Endothelial cell of umbilical vein (primary cell): Measurements from ENCODE around the gene SMAP1. TPM values are rescaled to one million over a fixed set of nuclear protein-coding genes. Genes with fewer than 3 reads are reported as not detected.

Experiments
- BruUV-seq: library from RNA; stranded (reverse); fragments of 400-500 nt; replicated peaks from 2 replicates; lab custom pipeline; 2021; lab: Mats Ljungman, UMichigan
- CTCF ChIA-PET: fragments of 300-600, 350-600 bp; sonication (Branson Sonifier 250); formaldehyde crosslinking; loops from one replicate; lab custom pipeline; 2021; ENCODE audit warnings: antibody characterized with exemption, inconsistent platforms; lab: Charles Lee
- POLR2A ChIA-PET: fragments of 300-600, 350-600 bp; sonication (Branson Sonifier 250); formaldehyde crosslinking; loops from one replicate; lab custom pipeline; 2021; ENCODE audit warnings: antibody characterized with exemption, inconsistent platforms; lab: Charles Lee
- DNase-seq: peaks from one replicate; pipeline ENCODE4 v3.0.0-alpha.2; 2011; ENCODE audit warnings: low read depth, low spot score
- FAIRE-seq: peaks from 2 replicates; lab custom pipeline; 2011; peaks lifted over from hg19 to GRCh38; lab: Jason Lieb, UNC
- H2AFZ ChIP-seq: 2 replicates; pipeline ENCODE4 v1.6.0; 2012; ENCODE audit warnings: low read depth, low read length, control low read depth, inconsistent platforms
- H3K27ac ChIP-seq: 2 replicates; pipeline ENCODE4 v1.5.1; 2011; ENCODE audit warnings: low read depth, mild to moderate bottlenecking, control low read depth, low read length, moderate library complexity; ENCODE audit not compliant: insufficient read depth
- H3K27me3 ChIP-seq, 2 experiments: 2 replicates each; pipeline versions ENCODE4 v1.6.0 to v1.6.1; 2011; ENCODE audit warnings: low read length in 2 of 2, mixed read lengths in 1 of 2; ENCODE audit not compliant: control insufficient read depth in 2 of 2, insufficient read depth in 2 of 2
- H3K36me3 ChIP-seq, 2 experiments: 2 replicates in 1 of 2; 3 replicates in 1 of 2; pipeline ENCODE4 v1.5.1; 2011; ENCODE audit warnings: low read length in 2 of 2, mild to moderate bottlenecking in 1 of 2, moderate library complexity in 1 of 2; ENCODE audit not compliant: control insufficient read depth in 2 of 2, insufficient read depth in 2 of 2; ENCODE audit errors: extremely low read depth in 1 of 2
- H3K4me1 ChIP-seq: 3 replicates; pipeline ENCODE4 v1.5.1; 2011; ENCODE audit warnings: mild to moderate bottlenecking, low read length; ENCODE audit not compliant: control insufficient read depth, insufficient read depth; ENCODE audit errors: extremely low read depth
- H3K4me2 ChIP-seq: 2 replicates; pipeline ENCODE4 v1.6.1; 2011; ENCODE audit warnings: low read length, control low read depth, mixed read lengths; ENCODE audit not compliant: insufficient read depth
- H3K4me3 ChIP-seq, 3 experiments: fragments of 200-600 bp in 1 of 3; sonication (generic), shearing (Covaris generic) in 1 of 3; replicated peaks in 1 of 3; 2 replicates each; pipeline ENCODE4 v1.5.1; 2011 to 2016; ENCODE audit warnings: control low read depth in 3 of 3, low read length in 3 of 3, mild to moderate bottlenecking in 2 of 3, inconsistent platforms in 1 of 3, low read depth in 1 of 3, moderate library complexity in 1 of 3; ENCODE audit not compliant: insufficient read depth in 1 of 3
- H3K79me2 ChIP-seq: 2 replicates; pipeline ENCODE4 v1.6.0; 2012; ENCODE audit warnings: low read length, inconsistent platforms; ENCODE audit not compliant: control insufficient read depth, insufficient read depth
- H3K9ac ChIP-seq: replicated peaks from 2 replicates; pipeline ENCODE3; 2011; ENCODE audit warnings: low read length, control low read depth; ENCODE audit not compliant: insufficient read depth; ENCODE audit errors: extremely low read depth
- H3K9me1 ChIP-seq: replicated peaks from 3 replicates; pipeline ENCODE4 v1.6.0; 2011; ENCODE audit warnings: mild to moderate bottlenecking, low read length; ENCODE audit not compliant: control insufficient read depth, insufficient read depth; ENCODE audit errors: extremely low read depth
- H3K9me3 ChIP-seq: replicated peaks from 2 replicates; pipeline ENCODE4 v1.5.1; 2012; ENCODE audit warnings: low read length, inconsistent platforms; ENCODE audit not compliant: control insufficient read depth, insufficient read depth
- H4K20me1 ChIP-seq: replicated peaks from 2 replicates; pipeline ENCODE3; 2011; ENCODE audit warnings: mild to moderate bottlenecking, low read length; ENCODE audit not compliant: control insufficient read depth, insufficient read depth; ENCODE audit errors: extremely low read depth
- CTCF ChIP-seq, 2 donors: IDR thresholded peaks; 1 replicate in 1 of 2; 2 replicates in 1 of 2; pipeline ENCODE4 v1.5.1; 2011; ENCODE audit warnings: low read length in 2 of 2, mild to moderate bottlenecking in 2 of 2, moderate library complexity in 2 of 2, control low read depth in 1 of 2, inconsistent platforms in 1 of 2, low read depth in 1 of 2; ENCODE audit not compliant: insufficient read depth in 1 of 2; ENCODE audit errors: extremely low read depth in 1 of 2
- EZH2 ChIP-seq: IDR thresholded peaks from 2 replicates; pipeline ENCODE4 v1.6.1; 2012; ENCODE audit warnings: borderline replicate concordance, low read depth, mild to moderate bottlenecking, moderate library complexity, low read length, inconsistent platforms; ENCODE audit not compliant: severe bottlenecking
- FOS ChIP-seq: IDR thresholded peaks from 2 replicates; pipeline ENCODE4 v1.6.1; 2011; ENCODE audit warnings: mild to moderate bottlenecking, low read length, moderate library complexity, borderline replicate concordance; ENCODE audit not compliant: insufficient read depth
- GATA2 ChIP-seq: IDR thresholded peaks from 2 replicates; pipeline ENCODE4 v1.7.0; 2011; ENCODE audit warnings: low read depth, mild to moderate bottlenecking, moderate library complexity, mixed read lengths, low read length; ENCODE audit not compliant: insufficient read length, insufficient read depth
- JUN ChIP-seq: IDR thresholded peaks from 2 replicates; pipeline ENCODE4 v1.6.1; 2011; ENCODE audit warnings: borderline replicate concordance, low read depth; ENCODE audit not compliant: insufficient read length, insufficient read depth
- MAX ChIP-seq: IDR thresholded peaks from 2 replicates; pipeline ENCODE4 v1.6.1; 2011; ENCODE audit not compliant: insufficient read depth, insufficient read length
- MYC ChIP-seq: IDR thresholded peaks from one replicate; pipeline ENCODE4 v1.6.1; 2011; ENCODE audit warnings: mild to moderate bottlenecking, low read depth, low read length
- POLR2A ChIP-seq: IDR thresholded peaks from 2 replicates; pipeline ENCODE4 v1.6.1; 2012; ENCODE audit warnings: low read depth, mild to moderate bottlenecking, control low read depth, low read length
- POLR2AphosphoS5 ChIP-seq: IDR thresholded peaks from 2 replicates; pipeline ENCODE4 v1.6.1; 2012; ENCODE audit warnings: low read depth, mild to moderate bottlenecking, control low read depth, low read length, moderate library complexity; ENCODE audit not compliant: insufficient read depth
- dilution Hi-C: fragments of 300-500 bp; cut with MboI; formaldehyde crosslinking; loops from one replicate; pipeline ENCODE4 v1.15.0; 2019; ENCODE audit warnings: low sequenced_read_pairs; ENCODE audit not compliant: extremely low pct_ligation_motif_present
- intact Hi-C: fragments of 100-400 bp; cut with micrococcal nuclease; formaldehyde crosslinking; loops from one replicate; pipeline ENCODE4 v1.10.0; 2022
- polyA plus RNA-seq, 4 experiments: library from polyadenylated mRNA; depleted of rRNA in 3 of 4; stranded (reverse) in 3 of 4; unstranded in 1 of 4; fragments of >200 nt; gene quantifications; 2 replicates each; pipeline versions ENCODE4 v1.2.1 to v1.2.3, GENCODE V29; 2011 to 2012; ENCODE audit warnings: missing spikeins in 1 of 4
- total RNA-seq: library from RNA; stranded (reverse); gene quantifications from 2 replicates; pipeline ENCODE4 v1.2.3, GENCODE V29; 2021

SMAP1 gene
- total and polyA plus RNA-seq, 2 donors (not counting 3 experiments of a cell fraction or from before 2014, with no cell fraction given): 14.6 to 24.6 TPM

- TF ChIP-seq EZH2: no peak
- no peak for TF ChIP-seq FOS
- CTCF ChIA-PET: interaction anchor here (1.2 to 2.8 kb wide), 2 partner anchors 22 to 143 kb away, joined by 3 to 9 read pairs; no protein-coding TSS in a partner anchor
- intact Hi-C loops: no loop called here
- no peaks in the 10 kb centered on the region for H3K36me3 ChIP-seq
- H4K20me1 ChIP-seq: no peaks in the 10 kb centered on the region
- peaks cover 9% of the 10 kb centered on the region for H3K4me1 ChIP-seq
- no TSS peak for BruUV-seq
- POLR2A ChIA-PET: no interaction called here
- no peak overlapping the region for H3K27ac ChIP-seq
- H3K4me3 ChIP-seq: no peak overlapping the region
- peaks cover 6% of the 10 kb centered on the region for H3K79me2 ChIP-seq
- H3K9ac ChIP-seq: no peak overlapping the region
- no peaks in the 10 kb centered on the region for H3K9me1 ChIP-seq
- H2AFZ ChIP-seq: no peak overlapping the region
- DNase-seq: no peak
- peaks cover 2 to 4% of the 10 kb centered on the region in 2 experiments for H3K27me3 ChIP-seq
- no peak for FAIRE-seq
- no peaks in the 10 kb centered on the region for H3K9me3 ChIP-seq
- dilution Hi-C loops: no loop called here
- no peak overlapping the region for H3K4me2 ChIP-seq
Measured at GRCh38 chr6:70663881-70664466, 3.7 kb upstream of the SMAP1 start.

DNA sequence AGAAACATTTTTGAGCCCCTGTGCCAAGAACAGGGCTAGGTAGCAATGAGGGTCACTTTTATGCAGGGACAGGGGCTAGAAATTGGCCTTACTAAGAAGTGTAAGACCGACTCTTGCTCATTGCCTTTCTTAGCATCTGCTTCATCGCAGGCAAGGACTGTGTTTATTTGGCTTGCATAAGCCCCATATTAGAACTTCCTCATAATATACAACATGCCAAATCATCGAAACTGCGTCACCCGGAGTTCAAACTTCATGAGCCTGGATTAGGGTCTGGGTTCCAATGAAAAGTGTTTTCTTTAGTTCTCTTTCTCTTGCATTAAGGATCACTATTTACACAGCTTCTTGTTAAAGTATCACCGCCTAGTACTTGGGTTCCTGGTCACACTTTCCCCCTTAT, 977 bp upstream of the SMAP1 start:
- Histone ChIP-seq H3K36me3 (no peaks in the 10 kb centered on the region), H2AFZ (peak overlapping the region; percentile 90), H4K20me1 (no peaks in the 10 kb centered on the region), H3K27ac (no peak overlapping the region), H3K79me2 (peaks cover 27% of the 10 kb centered on the region), H3K9me1 (no peaks in the 10 kb centered on the region), H3K9ac (no peak overlapping the region), H3K27me3 (peaks cover 1 to 4% of the 10 kb centered on the region in 2 experiments), H3K4me3 (no peak overlapping the region), H3K9me3 (no peaks in the 10 kb centered on the region), H3K4me1 (peaks cover 16% of the 10 kb centered on the region), H3K4me2 (no peak overlapping the region)
- BruUV-seq: no TSS peak
- dilution Hi-C loops: no loop called here
- intact Hi-C loops: loop anchor here (1.0 kb wide), 1 partner anchor 253 kb away; the partner anchor contains the start of gene FAM135A
- ChIA-PET POLR2A (no interaction called here), CTCF (interaction anchor here (1.3 to 2.8 kb wide), 3 partner anchors 20 to 297 kb away, joined by 3 to 9 read pairs (median 6); no protein-coding TSS in a partner anchor)
- DNase-seq (no peak), FAIRE-seq (no peak)
- TF ChIP-seq GATA2: no peak
- TF ChIP-seq POLR2A: no peak
- TF ChIP-seq MYC: no peak
- no peak for TF ChIP-seq MAX
- TF ChIP-seq JUN: no peak
- TF ChIP-seq CTCF (IDR thresholded peaks at IDR 0.05; ENCODE audit: extremely low read depth in 1 of 2, insufficient read depth in 1 of 2, low read depth in 1 of 2, low read length in 2 of 2): no peak
- TF ChIP-seq FOS: no peak
- no peak for TF ChIP-seq EZH2
- TF ChIP-seq POLR2AphosphoS5: no peak
